GM15510 (cell line): ENCODE results near the gene GALNT7.

Experiments used
- POLR2A ChIP-seq: IDR thresholded peaks from 3 replicates; pipeline ENCODE4 v1.6.1; 2011; ENCODE audit warnings: borderline replicate concordance; ENCODE audit not compliant: insufficient read length; ENCODE audit errors: extremely low read depth

The GALNT7 gene

GRCh38 chr4:173281406-173282255 lies 113.0 kb downstream of the GALNT7 start:
- TF ChIP-seq POLR2A, result no peak

- no peak for TF ChIP-seq POLR2A
Observed at GRCh38 chr4:173282256-173282562, 113.6 kb downstream of the GALNT7 start.

- TF ChIP-seq POLR2A, result no peak
Observed at GRCh38 chr4:173282626-173283025, 114.0 kb downstream of the GALNT7 start.

GRCh38 chr4:173284463-173284862 lies 115.9 kb downstream of the GALNT7 start:
- no peak for TF ChIP-seq POLR2A

GRCh38 chr4:173287486-173287885 lies 118.9 kb downstream of the GALNT7 start:
- TF ChIP-seq POLR2A, result no peak

GRCh38 chr4:173288296-173288695 lies 119.7 kb downstream of the GALNT7 start:
- TF ChIP-seq POLR2A, result no peak

- no peak for TF ChIP-seq POLR2A
Observed at GRCh38 chr4:173288698-173289352, 120.2 kb downstream of the GALNT7 start.

GRCh38 chr4:173289353-173289727 lies 120.7 kb downstream of the GALNT7 start:
- TF ChIP-seq POLR2A, result no peak

GRCh38 chr4:173291899-173292298 lies 123.3 kb downstream of the GALNT7 start:
- no peak for TF ChIP-seq POLR2A

GRCh38 chr4:173293663-173294062 lies 125.1 kb downstream of the GALNT7 start:
- no peak for TF ChIP-seq POLR2A

GRCh38 chr4:173294444-173294843 lies 125.8 kb downstream of the GALNT7 start:
- no peak for TF ChIP-seq POLR2A

GRCh38 chr4:173301518-173302201 lies 133.0 kb downstream of the GALNT7 start:
- no peak for TF ChIP-seq POLR2A

GRCh38 chr4:173307778-173308177 lies 139.2 kb downstream of the GALNT7 start:
- TF ChIP-seq POLR2A, result no peak

- no peak for TF ChIP-seq POLR2A
Observed at GRCh38 chr4:173311368-173311767, 142.8 kb downstream of the GALNT7 start.

- TF ChIP-seq POLR2A, result no peak
Observed at GRCh38 chr4:173314715-173315114, 146.1 kb downstream of the GALNT7 start.
